PFSK-1 (cell line): ENCODE measurements around the gene IKBKE.

Source experiments
- POLR2AphosphoS5 ChIP-seq: IDR thresholded peaks from 2 replicates; pipeline ENCODE4 v1.6.1; 2012; ENCODE audit warnings: low read depth, mild to moderate bottlenecking, control low read depth, low read length, moderate library complexity
- TAF1 ChIP-seq: IDR thresholded peaks from 2 replicates; pipeline ENCODE4 v1.6.1; 2012; ENCODE audit warnings: low read length, control low read depth, borderline replicate concordance; ENCODE audit not compliant: insufficient read depth

DNA sequence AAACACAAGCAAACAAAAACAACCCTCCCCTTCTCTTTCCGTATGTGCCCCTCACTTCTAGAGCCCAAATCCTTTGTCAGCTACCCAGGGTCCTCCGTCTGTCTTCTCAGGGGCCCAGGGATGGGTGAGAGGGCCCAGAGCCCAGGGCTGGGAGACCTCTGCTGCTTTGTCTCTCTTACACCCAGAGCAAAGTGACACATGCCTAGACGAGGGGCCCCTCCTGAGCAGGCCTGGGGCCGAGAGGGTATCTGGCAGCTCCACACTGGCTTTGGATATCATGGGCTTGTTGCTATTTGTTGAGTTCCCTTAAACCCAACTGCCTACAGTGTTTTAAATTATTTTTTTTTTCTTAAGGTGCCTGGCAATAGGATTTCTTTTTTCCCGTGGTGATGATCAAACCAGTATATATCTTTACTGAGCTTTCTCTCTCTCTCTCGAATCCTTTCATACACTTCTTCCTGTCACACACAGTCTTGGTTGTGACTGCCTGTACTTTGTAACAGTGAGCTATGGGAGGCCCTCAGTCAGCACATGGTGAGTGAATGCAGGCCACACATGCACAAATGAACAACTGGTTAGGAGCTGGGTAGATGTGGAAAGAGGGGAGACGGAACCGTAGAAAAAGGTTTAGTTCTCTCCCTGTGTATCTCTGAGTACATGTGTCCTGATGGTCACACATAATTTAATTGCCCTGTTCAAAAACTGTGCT, 51.6 kb downstream of the IKBKE start:
- no peak for TF ChIP-seq TAF1
- no peak for TF ChIP-seq POLR2AphosphoS5
